Measurements from ENCODE around the gene ZFP90. TPM values are rescaled to one million over a fixed set of nuclear protein-coding genes. Genes with fewer than 3 reads are reported as not detected.

Gene ZFP90
- total RNA-seq (10 to 100 TPM; 16.8 to 23.3 TPM), polyA plus RNA-seq (ENCODE audit: insufficient read length in 6 of 6) (10 to 100 TPM; 44.3 to 53.8 (median 47.6) TPM)
- long read RNA-seq, donor 1, full-length matches to known transcripts, result 29 of 42 reads
- long read RNA-seq, donor 1, partial matches to known transcripts, result 13 of 42 reads
- long read RNA-seq, donor 1, other reads (novel, unspliced or antisense), result 0 of 42 reads
- long read RNA-seq, donor 2, full-length matches to known transcripts, result 42 of 42 reads
- long read RNA-seq, donor 2, partial matches to known transcripts, result 0 of 42 reads
- long read RNA-seq, donor 2, other reads (novel, unspliced or antisense), result 0 of 42 reads
- long read RNA-seq, donor 3, full-length matches to known transcripts, result 15 of 15 reads
- long read RNA-seq, donor 3, partial matches to known transcripts, result 0 of 15 reads
- long read RNA-seq, donor 3, other reads (novel, unspliced or antisense), result 0 of 15 reads
- long read RNA-seq, donor 4, full-length matches to known transcripts, result 3 of 6 reads
- long read RNA-seq, donor 4, partial matches to known transcripts, result 0 of 6 reads
- long read RNA-seq, donor 4, other reads (novel, unspliced or antisense), result 3 of 6 reads
- long read RNA-seq, donor 5, full-length matches to known transcripts, result 35 of 35 reads
- long read RNA-seq, donor 5, partial matches to known transcripts, result 0 of 35 reads
- long read RNA-seq, donor 5, other reads (novel, unspliced or antisense), result 0 of 35 reads
- long read RNA-seq, donor 6, full-length matches to known transcripts, result 19 of 19 reads
- long read RNA-seq, donor 6, partial matches to known transcripts, result 0 of 19 reads
- long read RNA-seq, donor 6, other reads (novel, unspliced or antisense), result 0 of 19 reads
- long read RNA-seq, donor 7, full-length matches to known transcripts, result 14 of 14 reads
- long read RNA-seq, donor 7, partial matches to known transcripts, result 0 of 14 reads
- long read RNA-seq, donor 7, other reads (novel, unspliced or antisense), result 0 of 14 reads
- long read RNA-seq, donor 8, full-length matches to known transcripts, result 33 of 33 reads
- long read RNA-seq, donor 8, partial matches to known transcripts, result 0 of 33 reads
- long read RNA-seq, donor 8, other reads (novel, unspliced or antisense), result 0 of 33 reads
- long read RNA-seq, donor 9, result 0 reads
- long read RNA-seq, donor 10, partial matches to known transcripts, result 2 of 2 reads
- long read RNA-seq, donor 10, other reads (novel, unspliced or antisense), result 0 of 2 reads
- long read RNA-seq, donor 11, result 0 reads
- long read RNA-seq, donor 12, full-length matches to known transcripts, result 19 of 19 reads
- long read RNA-seq, donor 12, partial matches to known transcripts, result 0 of 19 reads
- long read RNA-seq, donor 12, other reads (novel, unspliced or antisense), result 0 of 19 reads

DNA sequence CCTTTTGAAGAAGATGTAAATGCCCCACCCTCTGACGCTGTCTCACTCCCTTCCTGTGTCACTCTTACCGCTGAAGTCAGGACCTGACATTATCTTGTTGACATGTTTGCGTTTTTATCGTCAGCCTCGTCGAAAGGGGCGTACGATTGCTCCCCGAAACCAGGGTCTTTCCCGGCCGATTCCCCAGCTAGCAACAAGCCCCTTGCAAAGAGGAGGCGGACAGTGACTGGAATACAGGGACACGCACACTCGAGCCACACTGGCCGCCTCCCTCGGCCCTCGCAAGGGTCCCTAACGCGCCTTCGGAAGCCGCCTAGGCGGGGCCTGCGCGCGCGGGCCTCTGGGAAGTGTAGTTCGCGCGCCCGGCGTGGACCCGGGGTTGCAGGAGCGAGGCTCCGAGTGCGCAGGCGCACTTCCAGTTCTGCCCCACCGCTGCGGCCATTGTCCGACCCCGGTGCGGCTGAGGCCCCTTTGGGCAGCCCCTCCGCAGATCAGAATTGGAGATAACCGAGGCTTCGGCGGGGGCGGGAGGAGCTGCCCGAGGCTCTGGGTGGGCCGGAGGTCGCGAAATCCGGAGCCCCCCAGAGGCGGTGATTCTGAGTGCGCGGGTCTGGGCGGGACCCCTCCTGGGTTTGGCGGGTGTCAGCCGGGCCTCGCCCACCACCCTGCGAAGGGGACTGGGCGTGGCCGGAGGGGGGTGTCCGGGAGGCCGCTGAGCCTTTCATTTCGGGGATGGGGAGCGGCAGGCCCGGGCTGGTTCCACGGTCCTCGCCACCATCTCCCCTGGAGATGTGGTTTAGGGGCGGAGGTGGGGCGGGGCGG lies at the start of gene ZFP90:
ZFP90 (plus strand) TSS at position 412 of the 822 bp plus-strand sequence. CDS start 502 bp downstream, outside the sequence.
- peak within 1 kb of the TSS; percentile 53 to 79 for H3K27ac ChIP-seq
- H3K36me3 ChIP-seq, result no peaks in the 10 kb centered on the region
- ATAC-seq, result peak; percentile 99
- H3K9me3 ChIP-seq, result no peaks in the 10 kb centered on the region
- intact Hi-C loops (cut with DNase I), result no loop called here
- peak within 1 kb of the TSS; percentile 84 to 92 for H3K4me3 ChIP-seq
- peak; percentile 88 to 96 (median 92) for DNase-seq
- H3K4me1 ChIP-seq, result peaks cover 0 to 12% of the 10 kb centered on the region in 2 donors
- TF ChIP-seq, protein P1, sequence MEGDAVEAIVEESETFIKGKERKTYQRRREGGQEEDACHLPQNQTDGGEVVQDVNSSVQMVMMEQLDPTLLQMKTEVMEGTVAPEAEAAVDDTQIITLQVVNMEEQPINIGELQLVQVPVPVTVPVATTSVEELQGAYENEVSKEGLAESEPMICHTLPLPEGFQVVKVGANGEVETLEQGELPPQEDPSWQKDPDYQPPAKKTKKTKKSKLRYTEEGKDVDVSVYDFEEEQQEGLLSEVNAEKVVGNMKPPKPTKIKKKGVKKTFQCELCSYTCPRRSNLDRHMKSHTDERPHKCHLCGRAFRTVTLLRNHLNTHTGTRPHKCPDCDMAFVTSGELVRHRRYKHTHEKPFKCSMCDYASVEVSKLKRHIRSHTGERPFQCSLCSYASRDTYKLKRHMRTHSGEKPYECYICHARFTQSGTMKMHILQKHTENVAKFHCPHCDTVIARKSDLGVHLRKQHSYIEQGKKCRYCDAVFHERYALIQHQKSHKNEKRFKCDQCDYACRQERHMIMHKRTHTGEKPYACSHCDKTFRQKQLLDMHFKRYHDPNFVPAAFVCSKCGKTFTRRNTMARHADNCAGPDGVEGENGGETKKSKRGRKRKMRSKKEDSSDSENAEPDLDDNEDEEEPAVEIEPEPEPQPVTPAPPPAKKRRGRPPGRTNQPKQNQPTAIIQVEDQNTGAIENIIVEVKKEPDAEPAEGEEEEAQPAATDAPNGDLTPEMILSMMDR (IDR thresholded peaks at IDR 0.05), result no peak
- no peaks in the 10 kb centered on the region for H3K27me3 ChIP-seq

DNA sequence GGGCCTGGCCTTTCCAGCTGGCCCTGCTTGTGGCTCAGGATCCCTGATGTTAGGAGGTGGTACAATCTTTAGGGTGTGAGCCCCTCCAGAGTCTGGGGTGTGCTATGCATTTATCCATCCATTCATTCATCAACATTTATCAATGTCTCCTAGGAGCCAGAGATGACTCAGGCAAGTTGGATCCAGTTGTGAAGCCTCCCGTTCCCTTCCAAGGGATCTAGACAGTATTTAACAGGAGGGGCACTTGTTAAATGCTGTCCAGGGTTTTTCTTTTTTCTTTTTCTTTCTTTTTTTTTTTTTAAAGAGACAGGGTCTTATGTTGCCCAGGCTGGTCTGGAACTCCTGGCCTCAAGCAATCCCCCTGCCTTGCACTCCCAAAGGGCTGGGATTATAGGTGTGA lies 48.7 kb upstream of the ZFP90 start:
- H3K4me3 ChIP-seq, result no peak overlapping the region
- H3K36me3 ChIP-seq, result no peaks in the 10 kb centered on the region
- H3K27ac ChIP-seq, result no peak overlapping the region
- ATAC-seq (no peak), DNase-seq (no peak)
- H3K4me1 ChIP-seq, result no peaks in the 10 kb centered on the region
- H3K9me3 ChIP-seq, result no peaks in the 10 kb centered on the region
- intact Hi-C loops (cut with DNase I), result no loop called here
- H3K27me3 ChIP-seq, result no peaks in the 10 kb centered on the region
- TF ChIP-seq, protein P1 (IDR thresholded peaks at IDR 0.05), result no peak

DNA sequence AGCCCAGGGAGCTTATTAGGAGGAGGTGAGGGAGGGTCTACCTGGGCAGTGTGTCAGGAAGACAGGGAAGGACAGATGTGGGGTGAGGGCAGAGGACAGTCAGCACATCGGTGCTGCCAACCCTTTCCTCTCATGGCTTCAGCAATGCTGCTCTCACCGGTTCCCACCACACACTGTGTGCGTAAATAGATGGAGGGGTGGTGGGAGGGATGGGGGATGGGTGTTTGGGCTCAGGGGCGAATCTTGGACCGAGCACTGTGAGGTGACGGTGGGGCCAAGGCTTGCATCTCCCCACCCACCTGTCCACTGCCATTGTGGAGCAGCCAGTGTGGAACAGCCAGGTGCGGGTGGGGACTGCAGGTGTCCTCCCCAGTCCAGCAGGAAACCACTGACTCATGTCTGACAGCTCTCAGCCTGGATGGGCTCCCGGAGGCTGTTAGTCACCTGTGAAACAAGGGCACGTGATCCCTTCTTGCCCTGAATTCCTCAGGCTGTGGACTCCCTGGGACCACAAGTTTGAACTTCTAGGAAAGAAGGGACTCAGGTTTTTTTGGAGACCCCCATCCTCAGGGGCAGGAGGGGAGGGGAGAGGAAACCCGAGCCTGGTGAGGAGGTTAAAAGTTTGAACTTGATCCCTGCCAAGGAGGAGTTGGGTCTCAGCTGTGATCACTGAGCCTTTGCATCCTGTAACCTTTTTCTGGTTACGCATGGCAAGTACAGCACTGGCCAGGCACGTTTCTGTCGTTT lies 48.1 kb upstream of the ZFP90 start:
- TF ChIP-seq, protein P1 (IDR thresholded peaks at IDR 0.05), result no peak
- Histone ChIP-seq H3K27me3 (no peaks in the 10 kb centered on the region), H3K27ac (no peak overlapping the region), H3K36me3 (no peaks in the 10 kb centered on the region), H3K4me1 (no peaks in the 10 kb centered on the region), H3K9me3 (no peaks in the 10 kb centered on the region), H3K4me3 (no peak overlapping the region)
- ATAC-seq (peak; percentile 94), DNase-seq (peak in 1 of 4 donors; percentile 67)
- intact Hi-C loops (cut with DNase I), result no loop called here

DNA sequence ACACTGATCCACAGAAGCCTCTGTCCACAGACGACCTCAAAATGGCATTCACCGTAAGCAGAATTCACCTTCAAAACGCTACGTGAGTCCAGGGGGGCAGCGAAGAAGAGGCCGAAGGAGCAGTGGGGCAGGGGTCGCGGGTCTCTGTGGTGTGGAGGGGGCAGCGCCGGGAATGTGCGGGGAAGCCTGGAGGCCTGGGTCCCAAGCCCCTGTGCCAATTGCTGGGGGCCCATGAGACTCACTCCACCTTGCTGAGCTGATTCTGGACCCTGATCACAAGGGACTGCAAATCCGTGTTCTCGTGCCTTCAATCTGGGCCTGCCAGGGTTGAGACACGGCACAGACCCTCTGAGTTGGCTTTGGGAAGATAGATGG lies 47.5 kb upstream of the ZFP90 start:
- Histone ChIP-seq H3K27ac (no peak overlapping the region), H3K4me1 (no peaks in the 10 kb centered on the region), H3K9me3 (no peaks in the 10 kb centered on the region), H3K27me3 (no peaks in the 10 kb centered on the region), H3K4me3 (no peak overlapping the region), H3K36me3 (no peaks in the 10 kb centered on the region)
- TF ChIP-seq, protein P1 (IDR thresholded peaks at IDR 0.05), result no peak
- ATAC-seq, result no peak
- no peak for DNase-seq
- intact Hi-C loops (cut with DNase I), result no loop called here
